ENCODE data around the gene MCF2L.
"Not testable (repeated sequence)": the region's sequence is repeated elsewhere in the genome, so short reads cannot be mapped to it uniquely, and the experiment has no call there.

MCF2L gene

DNA sequence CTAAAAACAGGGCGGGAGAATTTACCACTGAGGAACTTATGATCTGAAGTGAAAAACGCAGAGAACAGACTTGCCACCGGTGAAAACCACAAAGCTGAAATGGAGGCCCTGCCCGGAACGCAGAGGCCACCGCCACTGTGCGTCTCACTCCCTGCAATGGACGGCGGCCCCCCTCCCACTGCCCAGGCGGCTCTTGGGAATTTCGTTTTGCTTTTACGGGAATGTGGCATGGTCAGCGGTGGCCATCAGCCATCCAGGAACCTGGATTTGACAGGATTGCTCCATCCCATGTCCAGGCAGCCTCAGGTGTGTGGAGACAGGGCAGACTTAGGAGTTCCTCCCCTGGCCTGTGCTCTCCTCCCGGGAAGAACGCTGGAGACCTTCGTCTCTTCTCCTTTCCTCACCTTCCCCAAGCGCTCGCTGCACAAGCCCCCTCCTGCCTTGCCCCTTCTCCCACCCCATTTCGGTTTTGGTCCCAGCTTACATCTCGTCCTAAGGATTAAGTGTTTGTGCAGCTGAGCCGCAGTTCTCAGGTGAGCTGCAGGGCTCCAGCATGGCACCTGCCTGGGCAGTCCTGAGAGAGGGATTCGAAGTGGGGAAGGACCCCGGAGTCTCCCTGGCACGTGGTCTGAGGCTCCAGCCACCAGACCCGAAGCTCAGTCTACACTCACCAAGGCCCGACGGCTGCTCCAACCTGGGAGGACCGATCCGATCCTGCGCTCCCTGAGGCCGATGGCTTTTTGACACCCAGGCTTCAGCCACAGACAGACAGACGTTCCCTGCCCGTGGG lies 49.9 kb downstream of the MCF2L start:
- no peak for DNase-seq

DNA sequence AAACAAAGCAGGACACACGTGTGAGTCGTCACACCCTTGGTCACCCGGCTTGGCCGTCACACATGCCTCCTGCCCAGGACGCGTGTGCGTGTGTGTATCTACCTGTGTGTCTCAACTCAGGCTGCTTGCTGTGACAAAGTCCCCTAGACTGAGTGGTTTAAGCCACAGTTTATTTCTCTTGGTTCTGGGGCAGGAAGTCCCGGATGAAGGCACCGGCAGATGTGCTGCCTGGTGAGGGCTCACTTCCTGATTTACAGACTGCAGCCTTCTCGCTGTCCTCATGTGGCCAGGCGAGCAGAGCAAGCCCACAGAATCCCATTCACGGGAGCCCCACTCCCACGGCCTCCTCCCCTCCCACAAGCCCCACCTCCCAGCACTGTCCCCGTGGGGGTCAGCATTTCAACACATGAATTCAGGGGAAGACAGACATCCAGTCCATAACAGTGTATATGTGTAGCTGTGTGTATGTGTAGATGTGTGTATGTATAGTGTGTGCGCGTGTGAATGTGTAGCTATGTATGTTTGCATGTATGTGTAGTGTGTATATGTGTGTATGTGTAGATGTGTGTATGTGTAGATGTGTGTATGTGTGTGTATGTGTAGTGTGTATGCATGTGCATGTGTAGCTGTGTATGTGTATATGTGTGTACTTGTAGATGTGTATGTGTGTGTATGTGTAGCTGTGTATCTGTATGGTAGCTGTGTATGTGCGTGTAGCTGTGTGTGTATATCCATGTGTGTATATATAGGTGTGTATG lies 51.5 kb downstream of the MCF2L start:
- no peak for DNase-seq

GRCh38 chr13:113021391-113021790 lies 52.4 kb downstream of the MCF2L start:
- DNase-seq = no peak

- DNase-seq = no peak
Observed at GRCh38 chr13:113021811-113022210, 52.8 kb downstream of the MCF2L start.

DNA sequence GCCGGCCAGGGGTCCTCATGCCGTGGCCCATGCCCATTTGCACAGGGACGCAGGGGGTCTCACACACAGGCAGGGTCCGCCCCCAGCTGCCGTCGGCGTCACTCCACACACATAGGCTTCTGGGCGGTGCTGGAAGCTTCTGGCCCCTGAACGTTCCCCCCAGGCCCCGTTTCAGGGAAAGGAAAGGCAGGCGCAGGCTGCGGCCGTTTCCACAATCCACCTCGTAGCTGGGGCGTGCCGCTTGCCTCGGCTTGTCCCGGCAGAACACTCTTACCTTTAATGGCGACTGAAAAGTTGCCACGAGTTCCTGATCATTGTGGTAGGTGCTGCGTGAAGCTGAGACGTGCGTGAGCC lies 53.4 kb downstream of the MCF2L start:
- no peak for DNase-seq

DNA sequence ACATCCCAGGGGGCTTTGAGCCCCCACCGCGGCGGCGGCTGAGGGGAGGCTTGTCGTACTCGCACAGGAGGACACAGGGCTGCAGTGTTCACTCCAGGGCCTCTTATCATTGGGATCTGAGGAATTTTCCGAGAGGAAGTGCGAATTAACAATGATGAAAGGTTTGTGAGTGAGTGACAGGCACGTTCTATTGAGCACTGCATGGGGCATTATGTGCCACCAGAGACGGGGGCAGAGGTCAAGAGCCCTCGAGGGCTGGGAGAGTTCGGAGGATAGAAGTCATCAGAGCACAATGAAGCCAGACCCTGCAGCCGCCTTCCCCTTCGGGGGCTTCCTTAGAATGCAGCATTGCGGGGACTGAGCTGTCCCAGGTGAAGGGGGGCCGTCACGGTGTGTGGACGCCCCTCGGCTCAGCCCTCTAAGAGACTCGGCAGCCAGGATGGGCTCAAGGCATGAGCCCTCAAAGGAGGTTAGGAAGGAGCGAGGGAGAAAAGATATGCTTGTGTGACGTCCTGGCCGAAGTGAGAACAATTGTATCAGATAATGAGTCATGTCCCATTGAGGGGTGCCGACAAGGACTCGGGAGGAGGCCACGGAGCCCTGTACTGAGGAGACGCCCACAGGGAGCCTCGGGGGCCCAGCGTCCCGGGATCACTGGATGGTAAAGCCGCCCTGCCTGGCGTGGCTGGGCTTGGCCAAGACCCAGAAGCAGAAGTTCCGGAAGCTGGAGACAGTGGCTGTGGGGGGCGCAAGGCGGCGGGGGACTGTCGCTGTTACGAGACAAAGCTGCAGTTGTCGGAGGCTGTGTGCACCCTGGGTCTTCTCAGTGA lies 53.9 kb downstream of the MCF2L start:
- DNase-seq = no peak

GRCh38 chr13:113023694-113024430 lies 54.8 kb downstream of the MCF2L start:
- no peak for DNase-seq

DNA sequence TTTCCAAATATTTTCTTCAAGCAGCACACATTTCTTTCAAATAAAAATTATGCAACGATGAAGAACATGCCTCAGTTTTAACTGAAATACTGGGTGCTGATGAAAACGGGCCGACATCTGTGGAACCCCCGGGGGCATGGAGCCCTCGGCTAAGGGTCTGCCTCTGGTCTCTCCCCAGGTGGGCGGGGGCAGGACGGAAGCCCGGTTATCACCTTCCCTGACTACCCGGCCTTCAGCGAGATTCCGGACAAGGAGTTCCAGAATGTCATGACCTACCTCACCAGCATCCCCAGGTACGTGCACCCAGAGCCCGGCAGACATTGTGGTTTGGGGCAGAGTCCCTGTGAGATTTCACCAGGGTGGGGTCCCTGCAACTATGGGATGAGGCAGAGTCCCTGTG lies 55.5 kb downstream of the MCF2L start:
- DNase-seq = no peak

DNA sequence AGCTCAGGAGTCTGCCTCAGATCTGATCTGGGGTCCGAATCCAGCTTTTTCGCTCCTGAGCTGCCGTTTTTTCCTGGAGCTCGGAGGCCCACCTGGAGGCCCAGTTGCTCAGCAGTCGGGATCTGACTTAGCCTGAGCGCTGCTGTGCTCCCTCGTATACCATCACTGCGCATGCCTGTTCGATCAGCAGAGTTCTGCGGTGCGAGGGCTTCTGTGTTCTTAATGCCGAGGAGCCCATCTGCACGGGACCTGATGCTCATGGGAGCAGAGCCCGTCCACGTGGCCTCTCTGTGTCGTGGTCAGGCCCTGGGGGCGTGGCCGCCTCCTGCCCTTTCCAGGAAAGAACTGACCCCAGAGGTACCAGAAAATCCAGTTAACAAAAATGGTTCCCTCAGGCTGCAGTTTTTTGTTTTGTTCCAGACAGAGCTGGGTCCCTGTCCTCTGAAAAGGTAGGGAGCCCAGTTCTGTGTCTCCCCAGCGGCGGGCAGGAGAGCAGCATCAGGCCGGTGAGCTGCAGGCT lies 57.4 kb downstream of the MCF2L start:
- DNase-seq = no peak

DNA sequence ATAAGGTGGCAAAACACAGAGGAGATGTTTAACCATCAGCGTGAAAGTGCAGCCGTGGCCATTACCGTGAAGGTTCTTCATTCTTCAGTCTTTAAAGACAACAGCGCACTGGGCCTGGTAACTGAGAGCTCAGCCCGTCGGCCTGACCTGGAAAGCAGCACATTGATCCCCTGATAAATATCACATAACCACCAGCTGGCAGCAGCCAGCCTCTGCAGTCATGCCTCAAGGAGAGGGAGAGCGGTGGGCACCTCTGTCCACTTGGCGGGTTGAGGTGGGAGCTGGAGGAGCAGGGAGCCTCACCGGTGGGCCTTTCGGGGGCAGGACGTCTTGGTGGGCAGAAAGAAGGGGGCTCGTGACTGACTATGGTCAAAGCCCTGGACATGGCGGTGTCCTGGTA lies 58.1 kb downstream of the MCF2L start:
- no peak for DNase-seq

DNA sequence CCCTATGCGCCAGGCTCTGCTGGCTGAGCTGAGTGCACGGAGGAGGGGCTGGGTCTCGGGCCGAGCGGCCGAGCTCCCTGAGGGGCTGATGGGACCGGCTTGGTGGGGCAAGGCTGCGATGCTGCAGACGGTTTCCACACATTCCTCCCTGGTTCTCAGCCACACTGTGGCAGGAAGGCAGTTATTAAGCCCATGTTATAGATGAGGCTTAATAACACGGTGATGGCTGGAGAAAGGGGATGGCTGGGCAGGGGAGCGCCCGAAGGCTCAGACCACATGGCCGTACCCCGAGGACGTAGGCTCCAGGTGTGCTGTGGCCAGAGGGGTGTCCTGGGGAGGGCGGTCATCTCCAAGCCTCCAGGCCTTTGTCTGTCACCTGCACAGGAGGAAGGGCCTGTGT lies 58.6 kb downstream of the MCF2L start:
- no peak for DNase-seq

DNA sequence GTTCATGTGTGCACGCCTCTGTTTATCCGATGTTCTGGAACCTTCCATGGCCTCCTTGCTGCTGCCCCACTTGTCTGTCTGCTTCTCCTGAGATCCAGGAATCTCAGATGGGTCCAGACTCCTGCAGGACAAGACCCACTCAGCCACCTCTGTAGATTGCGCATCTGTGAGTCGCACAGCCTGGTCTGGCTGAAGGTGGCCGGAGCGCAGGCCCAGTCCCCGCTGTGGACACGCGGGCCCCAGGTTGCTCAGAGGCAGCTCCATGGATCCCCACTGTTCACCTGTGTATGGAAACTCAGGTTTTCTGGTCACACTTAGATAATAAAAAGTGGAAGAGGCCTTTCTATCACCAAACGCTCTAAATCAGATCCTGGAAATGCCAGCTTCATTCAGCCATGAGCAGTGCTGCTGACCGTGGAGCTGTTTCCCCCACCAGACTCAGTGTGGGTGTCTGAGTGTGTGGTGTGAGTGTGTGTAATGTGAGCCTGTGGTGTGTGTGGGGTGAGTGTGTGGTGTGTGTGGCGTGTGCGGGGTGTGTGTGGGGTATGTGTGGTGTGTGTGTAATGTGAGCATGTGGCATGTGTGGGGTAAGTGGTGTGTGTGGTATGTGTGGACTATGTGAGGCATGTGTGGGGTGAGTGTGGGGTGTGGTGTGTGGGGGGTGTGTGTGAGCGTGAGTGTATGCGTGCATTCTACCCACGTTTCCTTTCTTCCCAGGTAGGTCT lies 59.5 kb downstream of the MCF2L start:
- no peak for DNase-seq

DNA sequence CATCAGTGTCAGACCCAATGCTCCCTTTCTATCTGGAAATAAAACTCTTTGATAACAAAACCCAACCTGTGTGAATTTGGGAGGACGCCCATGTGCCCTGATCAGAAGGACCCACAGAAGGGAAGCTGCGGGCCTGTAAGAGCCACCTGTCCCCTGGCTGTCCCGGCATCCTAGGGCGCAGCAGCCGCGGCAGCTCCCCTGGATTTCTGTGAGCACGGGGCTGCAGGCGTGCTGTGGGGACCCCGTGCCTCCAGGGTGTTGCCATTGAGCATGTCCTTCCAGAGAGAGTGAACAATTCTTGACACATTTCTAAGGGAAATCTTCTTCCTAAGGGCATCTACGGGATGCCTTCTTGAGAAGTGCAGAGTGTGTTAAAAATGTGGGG lies 60.0 kb downstream of the MCF2L start:
- no peak for DNase-seq

DNA sequence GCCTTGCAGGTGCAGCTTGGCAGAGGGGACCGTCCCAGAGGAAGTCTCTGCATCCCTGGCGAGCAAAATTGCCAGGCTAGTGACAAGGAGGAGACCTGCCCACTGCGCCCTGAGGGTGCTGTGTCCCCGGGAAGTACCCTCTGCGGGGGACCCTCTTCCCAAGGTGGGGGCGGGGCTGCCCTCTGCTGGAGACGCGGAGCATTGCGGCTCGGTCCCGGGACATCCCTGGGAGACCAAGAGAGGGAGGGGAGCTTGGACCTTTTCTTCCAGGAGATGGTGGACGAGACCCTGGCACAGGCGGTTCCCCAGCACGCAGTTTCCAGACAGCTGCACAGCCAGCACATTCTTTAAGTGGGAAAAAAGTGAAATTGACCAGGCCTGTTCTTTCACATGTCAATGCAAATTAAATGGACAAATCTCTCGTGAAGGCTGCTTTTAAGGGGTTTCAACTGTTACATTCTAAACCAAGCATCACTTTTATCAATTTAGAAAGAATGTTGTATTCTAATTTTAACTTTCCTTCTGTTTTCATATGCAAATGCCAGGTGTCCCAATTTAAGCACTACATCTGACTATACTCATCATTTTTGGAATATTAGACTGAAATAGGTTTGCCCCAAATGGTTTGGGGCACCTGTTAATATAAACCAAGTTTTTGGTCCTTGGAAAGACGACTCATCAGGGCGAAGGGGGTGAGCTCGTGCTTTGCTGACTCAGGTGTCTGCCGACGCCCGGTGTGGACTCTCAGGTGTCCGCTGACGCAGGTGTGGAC lies 60.7 kb downstream of the MCF2L start:
- DNase-seq = peak; percentile 65

DNA sequence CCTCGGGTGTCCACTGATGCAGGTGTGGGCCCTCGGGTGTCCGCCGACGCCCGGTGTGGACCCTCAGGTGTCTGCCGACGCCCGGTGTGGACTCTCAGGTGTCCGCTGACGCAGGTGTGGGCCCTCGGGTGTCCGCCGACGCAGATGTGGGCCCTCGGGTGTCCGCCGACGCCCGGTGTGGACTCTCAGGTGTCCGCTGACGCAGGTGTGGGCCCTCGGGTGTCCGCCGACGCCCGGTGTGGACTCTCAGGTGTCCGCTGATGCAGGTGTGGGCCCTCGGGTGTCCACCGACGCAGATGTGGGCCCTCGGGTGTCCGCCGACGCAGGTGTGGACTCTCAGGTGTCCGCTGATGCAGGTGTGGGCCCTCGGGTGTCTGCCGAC lies 61.2 kb downstream of the MCF2L start:
- not testable (repeated sequence) for DNase-seq

GRCh38 chr13:113031465-113031864 lies 62.5 kb downstream of the MCF2L start:
- DNase-seq = no peak

- DNase-seq = no peak
Observed at GRCh38 chr13:113032291-113032690, 63.3 kb downstream of the MCF2L start.

DNA sequence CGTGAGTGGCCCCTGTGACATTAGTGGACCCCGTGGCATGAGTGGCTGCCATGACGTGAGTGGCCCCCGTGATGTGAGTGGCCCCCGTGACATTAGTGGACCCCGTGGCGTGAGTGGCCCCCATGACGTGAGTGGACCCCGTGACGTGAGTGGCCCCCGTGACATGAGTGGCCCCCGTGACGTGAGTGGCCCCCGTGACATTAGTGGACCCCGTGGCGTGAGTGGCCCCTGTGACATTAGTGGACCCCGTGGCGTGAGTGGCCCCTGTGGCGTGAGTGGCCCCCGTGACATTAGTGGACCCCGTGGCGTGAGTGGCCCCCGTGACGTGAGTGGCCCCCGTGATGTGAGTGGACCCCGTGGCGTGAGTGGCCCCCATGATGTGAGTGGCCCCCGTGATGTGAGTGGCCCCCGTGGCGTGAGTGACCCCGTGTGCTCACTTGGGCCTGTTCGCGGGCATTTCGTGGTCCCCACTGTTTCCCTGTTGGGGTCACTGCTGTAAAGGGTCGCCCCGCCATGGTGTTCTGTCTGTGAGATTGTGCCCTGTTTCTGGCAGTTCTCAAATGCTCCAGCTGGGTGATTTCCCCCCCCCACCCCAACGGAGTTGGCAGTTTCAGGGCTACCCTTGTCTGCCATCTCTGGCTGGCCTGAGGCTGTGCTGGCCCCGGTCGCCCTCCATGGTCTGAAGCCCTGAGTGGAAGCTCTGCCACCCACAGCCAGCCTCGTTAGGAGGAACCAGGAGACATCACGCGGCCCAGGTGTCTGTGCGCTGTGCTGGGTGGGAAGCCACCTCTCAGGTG lies 64.2 kb downstream of the MCF2L start:
- DNase-seq = no peak

DNA sequence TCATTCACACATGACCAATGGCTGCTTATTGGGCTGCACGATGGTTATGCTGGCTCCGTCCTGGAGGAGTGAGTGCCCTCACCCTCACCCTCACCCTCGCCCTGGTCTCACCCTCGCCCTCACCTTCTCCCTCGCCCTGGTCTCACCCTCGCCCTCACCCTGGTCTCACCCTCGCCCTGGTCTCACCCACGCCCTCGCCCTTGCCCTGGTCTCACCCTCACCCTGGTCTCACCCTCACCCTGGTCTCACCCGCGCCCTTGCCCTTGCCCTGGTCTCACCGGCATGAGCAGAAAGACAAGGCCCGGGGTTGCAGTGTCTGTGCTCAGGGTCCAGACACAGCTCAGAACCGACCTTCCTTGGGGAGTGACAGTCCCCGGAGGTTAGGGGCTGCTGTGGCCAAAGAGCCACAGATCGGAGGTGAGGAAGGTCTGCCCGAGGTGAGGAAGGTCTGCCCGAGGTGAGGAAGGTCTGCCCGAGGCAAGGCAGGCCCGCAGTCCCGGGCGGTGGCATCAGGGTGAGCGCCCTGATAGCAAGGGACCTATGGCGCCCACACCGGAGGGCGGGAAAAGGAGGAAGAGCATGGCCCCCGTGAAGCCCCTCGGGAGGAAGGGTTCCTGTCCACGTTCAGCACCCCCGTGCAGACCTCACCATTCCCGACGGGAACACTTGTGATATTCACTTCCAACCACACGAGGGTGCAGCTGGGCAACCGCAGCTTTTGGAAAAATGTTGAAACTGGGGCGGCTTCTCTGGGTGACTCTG lies 65.6 kb downstream of the MCF2L start:
- no peak for DNase-seq

All from activated CD8-positive, alpha-beta memory T cell treated with anti-CD3 and anti-CD28 coated beads, Interleukin-2, amount 50 U/mL, for 4 hours (primary cell).